Upper lobe of right lung (tissue), 1 donor: ENCODE measurements around the gene CHST8. TPM values are rescaled to one million over a fixed set of nuclear protein-coding genes. Genes with fewer than 3 reads are reported as not detected.

ENCODE experiments used
- ATAC-seq: fragments of 200-7000 bp; cut with Tn5 transposase; one replicate; pipeline ENCODE4 v1.9.1; 2020; ENCODE audit warnings: mild to moderate bottlenecking, moderate library complexity
- DNase-seq: peaks from one replicate; pipeline ENCODE4 v3.0.0-alpha.2; 2020
- H3K27ac ChIP-seq: fragments of 200-600 bp; one replicate; pipeline ENCODE4 v1.8.0; 2022
- H3K27me3 ChIP-seq: fragments of 200-600 bp; one replicate; pipeline ENCODE4 v1.8.0; 2022; ENCODE audit warnings: mild to moderate bottlenecking
- H3K36me3 ChIP-seq: fragments of 200-600 bp; one replicate; pipeline ENCODE4 v1.8.0; 2022
- H3K4me1 ChIP-seq: fragments of 200-600 bp; one replicate; pipeline ENCODE4 v1.8.0; 2022
- H3K4me3 ChIP-seq: fragments of 200-600 bp; one replicate; pipeline ENCODE4 v1.8.0; 2022; ENCODE audit warnings: mild to moderate bottlenecking
- H3K9me3 ChIP-seq: fragments of 200-600 bp; one replicate; pipeline ENCODE4 v1.8.0; 2022
- intact Hi-C: fragments of 100-400 bp; cut with DNase I; formaldehyde crosslinking; loops from one replicate; pipeline ENCODE4 v1.11.0; 2022
- total RNA-seq: library from RNA; stranded (reverse); fragmentation: NEBNext Ultra II Directional; extraction: Animal tissue kit (Norgen Biotek cat#: 25700); gene quantifications from one replicate; pipeline ENCODE4 v1.2.1, GENCODE V29; 2021
- TF ChIP-seq, protein P1 (sequence below): fragments of 200-600 bp; IDR thresholded peaks from one replicate; pipeline ENCODE4 v1.8.0; 2022; ENCODE audit warnings: antibody characterized with exemption
- donor health status: DM: no; HTN: yes; CAD: no; lungs with severe emphysema.

The CHST8 gene
- total RNA-seq, 1 donor from 2014 or later = 0.64 TPM

DNA sequence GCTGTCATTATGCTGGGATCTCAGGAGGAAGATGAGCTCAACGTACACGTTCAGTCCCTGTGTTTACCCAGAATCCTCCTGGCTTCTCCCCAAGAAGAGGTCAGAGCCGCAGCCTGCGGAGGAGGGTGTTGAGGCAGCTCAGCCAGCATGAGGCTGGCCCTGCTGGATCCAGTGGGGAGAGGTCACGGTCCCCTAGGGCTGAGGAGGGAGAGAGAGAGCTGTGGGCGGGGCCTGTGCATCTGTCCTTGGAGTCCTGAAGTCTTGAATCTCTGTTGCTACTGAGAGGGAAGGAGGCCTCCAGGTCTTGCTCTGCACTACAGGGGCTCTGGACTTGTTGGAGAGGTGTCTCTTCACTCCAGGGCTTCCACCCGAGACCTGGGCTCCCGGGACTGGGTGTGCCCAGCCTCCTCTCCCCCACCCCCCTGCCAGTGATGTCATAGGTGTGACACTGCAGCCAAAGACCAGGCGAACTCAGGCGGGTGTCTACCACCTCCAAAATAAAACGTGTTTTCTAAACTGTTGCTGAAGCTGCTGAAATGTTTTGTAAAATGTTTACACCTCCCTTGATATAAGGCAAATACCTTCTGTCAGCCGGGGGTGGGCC is 97.0 kb downstream of the CHST8 start:
- no peaks in the 10 kb centered on the region for H3K9me3 ChIP-seq
- intact Hi-C loops = no loop called here
- no peaks in the 10 kb centered on the region for H3K4me1 ChIP-seq
- H3K36me3 ChIP-seq = no peaks in the 10 kb centered on the region
- no peak overlapping the region for H3K4me3 ChIP-seq
- DNase-seq (peak; percentile 33), ATAC-seq (no peak)
- H3K27ac ChIP-seq = no peak overlapping the region
- TF ChIP-seq, protein P1, sequence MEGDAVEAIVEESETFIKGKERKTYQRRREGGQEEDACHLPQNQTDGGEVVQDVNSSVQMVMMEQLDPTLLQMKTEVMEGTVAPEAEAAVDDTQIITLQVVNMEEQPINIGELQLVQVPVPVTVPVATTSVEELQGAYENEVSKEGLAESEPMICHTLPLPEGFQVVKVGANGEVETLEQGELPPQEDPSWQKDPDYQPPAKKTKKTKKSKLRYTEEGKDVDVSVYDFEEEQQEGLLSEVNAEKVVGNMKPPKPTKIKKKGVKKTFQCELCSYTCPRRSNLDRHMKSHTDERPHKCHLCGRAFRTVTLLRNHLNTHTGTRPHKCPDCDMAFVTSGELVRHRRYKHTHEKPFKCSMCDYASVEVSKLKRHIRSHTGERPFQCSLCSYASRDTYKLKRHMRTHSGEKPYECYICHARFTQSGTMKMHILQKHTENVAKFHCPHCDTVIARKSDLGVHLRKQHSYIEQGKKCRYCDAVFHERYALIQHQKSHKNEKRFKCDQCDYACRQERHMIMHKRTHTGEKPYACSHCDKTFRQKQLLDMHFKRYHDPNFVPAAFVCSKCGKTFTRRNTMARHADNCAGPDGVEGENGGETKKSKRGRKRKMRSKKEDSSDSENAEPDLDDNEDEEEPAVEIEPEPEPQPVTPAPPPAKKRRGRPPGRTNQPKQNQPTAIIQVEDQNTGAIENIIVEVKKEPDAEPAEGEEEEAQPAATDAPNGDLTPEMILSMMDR = no peak
- peaks cover 4% of the 10 kb centered on the region for H3K27me3 ChIP-seq

- Histone ChIP-seq H3K4me1 (no peaks in the 10 kb centered on the region), H3K9me3 (no peaks in the 10 kb centered on the region), H3K27ac (no peak overlapping the region), H3K4me3 (no peak overlapping the region), H3K27me3 (peaks cover 4% of the 10 kb centered on the region), H3K36me3 (no peaks in the 10 kb centered on the region)
- TF ChIP-seq, protein P1 = no peak
- ATAC-seq (no peak), DNase-seq (peak; percentile 27)
- intact Hi-C loops = no loop called here
These were observed 97.8 kb downstream of the CHST8 start for GRCh38 chr19:33719366-33720154.

- Histone ChIP-seq H3K27me3 (peaks cover 4% of the 10 kb centered on the region), H3K4me3 (no peak overlapping the region)
- ATAC-seq = peak; percentile 7
These were observed 98.4 kb downstream of the CHST8 start for GRCh38 chr19:33720155-33720493.

DNA sequence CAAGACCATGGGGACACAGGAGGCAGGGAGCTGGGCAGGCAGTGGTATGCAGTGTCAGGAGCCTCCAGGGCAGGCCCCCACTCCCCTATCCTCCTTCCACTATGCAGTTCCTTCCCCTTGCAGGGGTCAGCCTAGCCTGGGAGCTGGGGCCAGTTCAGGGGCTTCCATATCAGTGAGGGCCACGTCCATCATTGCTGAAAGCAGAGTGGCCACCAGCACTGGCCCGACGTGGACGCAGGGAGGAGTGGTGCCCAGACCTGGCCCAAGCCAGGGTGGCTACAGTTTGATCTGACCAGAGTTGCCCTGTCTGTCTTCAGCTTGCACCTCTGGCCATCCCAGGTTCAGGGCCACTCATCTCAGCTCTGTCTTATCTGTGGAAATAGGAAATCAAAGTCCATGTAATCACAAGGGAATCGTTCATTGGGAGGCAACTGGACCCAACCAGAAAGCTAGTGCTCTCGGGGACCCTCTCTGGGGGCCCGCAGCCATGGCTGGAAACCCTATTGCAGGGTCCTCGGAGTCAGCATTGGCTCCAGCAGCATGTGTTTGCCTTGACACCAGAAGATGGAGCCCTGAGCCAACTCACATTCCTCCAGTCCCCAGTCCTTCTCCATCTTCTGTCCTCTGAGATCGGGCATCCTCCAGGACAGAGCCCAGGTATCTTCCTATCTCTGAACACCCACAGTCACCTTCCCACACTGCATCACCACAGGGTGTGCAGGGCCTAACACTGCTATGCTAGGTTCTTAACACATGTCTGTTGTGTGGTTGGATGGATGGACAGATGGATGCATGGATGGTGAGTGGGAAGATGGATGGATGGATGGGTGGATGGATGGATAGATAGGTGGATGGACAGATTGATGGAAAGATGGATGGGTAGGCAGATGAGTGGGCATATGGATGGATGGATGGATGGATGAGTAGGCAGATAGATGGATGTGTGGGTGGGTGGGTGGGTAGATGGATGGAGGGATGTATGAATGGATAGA is 99.2 kb downstream of the CHST8 start:
- no peak for ATAC-seq
- no peaks in the 10 kb centered on the region for H3K9me3 ChIP-seq
- no peaks in the 10 kb centered on the region for H3K36me3 ChIP-seq
- H3K27me3 ChIP-seq = peaks cover 4% of the 10 kb centered on the region
- DNase-seq = peak; percentile 30
- intact Hi-C loops = no loop called here
- no peak overlapping the region for H3K27ac ChIP-seq
- H3K4me3 ChIP-seq = no peak overlapping the region
- TF ChIP-seq, protein P1 = no peak
- H3K4me1 ChIP-seq = no peaks in the 10 kb centered on the region

More at GRCh38 chr19:33720155-33720493, 98.4 kb downstream of the CHST8 start:
- no peak for DNase-seq
- no peaks in the 10 kb centered on the region for H3K9me3 ChIP-seq
- TF ChIP-seq, protein P1 = no peak
- intact Hi-C loops = no loop called here
- H3K36me3 ChIP-seq = no peaks in the 10 kb centered on the region
- no peak overlapping the region for H3K27ac ChIP-seq
- H3K4me1 ChIP-seq = no peaks in the 10 kb centered on the region

GRCh38 chr19:33721735-33722297 is 100.1 kb downstream of the CHST8 start:
- TF ChIP-seq, protein P1 = no peak
- no peak for ATAC-seq
- H3K9me3 ChIP-seq = no peaks in the 10 kb centered on the region
- no peak overlapping the region for H3K27ac ChIP-seq
- no peak for DNase-seq
- H3K4me3 ChIP-seq = no peak overlapping the region
- intact Hi-C loops = no loop called here
- no peaks in the 10 kb centered on the region for H3K36me3 ChIP-seq
- no peaks in the 10 kb centered on the region for H3K4me1 ChIP-seq
- H3K27me3 ChIP-seq = peaks cover 4% of the 10 kb centered on the region
